ENCODE data around the gene PTDSS2. TPM values are rescaled to one million over a fixed set of nuclear protein-coding genes. Genes with fewer than 3 reads are reported as not detected.

PTDSS2 gene
- total and polyA plus RNA-seq, 2 of the 13 experiments (the other 11 are each of a cell fraction or from before 2014, with no cell fraction given): 21.7 to 26.4 TPM

DNA sequence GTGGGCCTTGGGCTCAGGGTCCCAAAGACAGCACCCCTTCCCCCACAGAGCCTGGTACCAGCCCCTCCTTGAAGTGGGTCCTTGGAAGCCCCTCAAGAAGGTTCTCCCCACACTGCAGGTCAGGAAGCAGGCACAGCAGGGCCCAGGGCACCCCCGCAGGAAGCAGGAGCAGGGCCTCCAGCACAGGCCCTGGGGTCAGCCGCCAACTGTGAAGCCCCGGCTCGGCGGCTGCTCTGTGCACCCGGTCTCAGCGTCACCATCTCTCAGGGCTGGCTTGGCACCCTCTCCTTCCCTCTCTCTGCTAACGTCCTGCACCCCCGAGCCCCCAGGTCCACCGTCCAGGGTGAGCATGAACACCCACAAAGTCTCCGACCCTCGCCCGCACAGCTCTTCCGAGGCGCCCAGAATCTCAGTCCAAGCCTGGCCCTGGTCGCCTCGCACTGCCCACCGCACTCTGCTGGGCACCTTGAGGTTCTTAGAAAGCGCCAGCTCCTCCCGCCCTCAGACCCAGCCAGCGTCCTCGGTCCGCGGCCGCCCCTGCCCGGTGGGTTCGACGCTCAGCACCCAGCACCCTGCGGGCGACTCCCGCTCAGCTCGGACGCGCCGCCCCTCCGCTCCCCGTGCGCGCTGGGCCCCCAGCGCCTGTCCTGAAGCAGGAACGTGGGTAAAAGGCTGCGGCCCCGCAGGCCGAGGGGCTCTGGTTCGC, 33.9 kb upstream of the PTDSS2 start (continued):
- TF ChIP-seq, protein P1, sequence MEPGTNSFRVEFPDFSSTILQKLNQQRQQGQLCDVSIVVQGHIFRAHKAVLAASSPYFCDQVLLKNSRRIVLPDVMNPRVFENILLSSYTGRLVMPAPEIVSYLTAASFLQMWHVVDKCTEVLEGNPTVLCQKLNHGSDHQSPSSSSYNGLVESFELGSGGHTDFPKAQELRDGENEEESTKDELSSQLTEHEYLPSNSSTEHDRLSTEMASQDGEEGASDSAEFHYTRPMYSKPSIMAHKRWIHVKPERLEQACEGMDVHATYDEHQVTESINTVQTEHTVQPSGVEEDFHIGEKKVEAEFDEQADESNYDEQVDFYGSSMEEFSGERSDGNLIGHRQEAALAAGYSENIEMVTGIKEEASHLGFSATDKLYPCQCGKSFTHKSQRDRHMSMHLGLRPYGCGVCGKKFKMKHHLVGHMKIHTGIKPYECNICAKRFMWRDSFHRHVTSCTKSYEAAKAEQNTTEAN (CRISPR knock-in tag; conservative IDR thresholded peaks at IDR 0.05): 0 out of 2 replicates have a peak, but pooled peaks have one; percentile 36
- peak; percentile 67 for TF ChIP-seq ZFY (CRISPR knock-in tag; IDR thresholded peaks at IDR 0.05)
- TF ChIP-seq BCL6 (CRISPR knock-in tag; IDR thresholded peaks at IDR 0.05): peak; percentile 64; the same call in 1 of the 2 replicates
- TF ChIP-seq HNRNPLL (IDR thresholded peaks at IDR 0.05; ENCODE audit: low read depth, low read length, poor library complexity, severe bottlenecking): peak; percentile 49
- peak; percentile 53; the same call in 1 of the 2 replicates for TF ChIP-seq YEATS4 (CRISPR knock-in tag; IDR thresholded peaks at IDR 0.05; ENCODE audit: borderline replicate concordance)
- 0 out of 2 replicates have a peak, but pooled peaks have one; percentile 32 for TF ChIP-seq FOXM1 (CRISPR knock-in tag; IDR thresholded peaks at IDR 0.05)
- no peak for TF ChIP-seq ZNF333 (CRISPR knock-in tag; IDR thresholded peaks at IDR 0.05; ENCODE audit: borderline replicate concordance)
- 0 out of 2 replicates have a peak, but pooled peaks have one; percentile 47 for TF ChIP-seq RBFOX2 (IDR thresholded peaks at IDR 0.05; ENCODE audit: low read depth, low read length)
- TF ChIP-seq, protein P2, sequence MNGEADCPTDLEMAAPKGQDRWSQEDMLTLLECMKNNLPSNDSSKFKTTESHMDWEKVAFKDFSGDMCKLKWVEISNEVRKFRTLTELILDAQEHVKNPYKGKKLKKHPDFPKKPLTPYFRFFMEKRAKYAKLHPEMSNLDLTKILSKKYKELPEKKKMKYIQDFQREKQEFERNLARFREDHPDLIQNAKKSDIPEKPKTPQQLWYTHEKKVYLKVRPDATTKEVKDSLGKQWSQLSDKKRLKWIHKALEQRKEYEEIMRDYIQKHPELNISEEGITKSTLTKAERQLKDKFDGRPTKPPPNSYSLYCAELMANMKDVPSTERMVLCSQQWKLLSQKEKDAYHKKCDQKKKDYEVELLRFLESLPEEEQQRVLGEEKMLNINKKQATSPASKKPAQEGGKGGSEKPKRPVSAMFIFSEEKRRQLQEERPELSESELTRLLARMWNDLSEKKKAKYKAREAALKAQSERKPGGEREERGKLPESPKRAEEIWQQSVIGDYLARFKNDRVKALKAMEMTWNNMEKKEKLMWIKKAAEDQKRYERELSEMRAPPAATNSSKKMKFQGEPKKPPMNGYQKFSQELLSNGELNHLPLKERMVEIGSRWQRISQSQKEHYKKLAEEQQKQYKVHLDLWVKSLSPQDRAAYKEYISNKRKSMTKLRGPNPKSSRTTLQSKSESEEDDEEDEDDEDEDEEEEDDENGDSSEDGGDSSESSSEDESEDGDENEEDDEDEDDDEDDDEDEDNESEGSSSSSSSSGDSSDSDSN (CRISPR knock-in tag; IDR thresholded peaks at IDR 0.05): 0 out of 2 replicates have a peak, but pooled peaks have one; percentile 15
- no peak for TF ChIP-seq RFXANK (CRISPR knock-in tag; IDR thresholded peaks at IDR 0.05)
- TF ChIP-seq ZNF773 (CRISPR knock-in tag; IDR thresholded peaks at IDR 0.05; ENCODE audit: borderline replicate concordance): peak; percentile 63; the same call in 1 of the 2 replicates
- TF ChIP-seq, protein P3, sequence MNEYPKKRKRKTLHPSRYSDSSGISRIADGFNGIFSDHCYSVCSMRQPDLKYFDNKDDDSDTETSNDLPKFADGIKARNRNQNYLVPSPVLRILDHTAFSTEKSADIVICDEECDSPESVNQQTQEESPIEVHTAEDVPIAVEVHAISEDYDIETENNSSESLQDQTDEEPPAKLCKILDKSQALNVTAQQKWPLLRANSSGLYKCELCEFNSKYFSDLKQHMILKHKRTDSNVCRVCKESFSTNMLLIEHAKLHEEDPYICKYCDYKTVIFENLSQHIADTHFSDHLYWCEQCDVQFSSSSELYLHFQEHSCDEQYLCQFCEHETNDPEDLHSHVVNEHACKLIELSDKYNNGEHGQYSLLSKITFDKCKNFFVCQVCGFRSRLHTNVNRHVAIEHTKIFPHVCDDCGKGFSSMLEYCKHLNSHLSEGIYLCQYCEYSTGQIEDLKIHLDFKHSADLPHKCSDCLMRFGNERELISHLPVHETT (CRISPR knock-in tag; conservative IDR thresholded peaks at IDR 0.05): no peak
- TF ChIP-seq SALL2 (CRISPR knock-in tag; IDR thresholded peaks at IDR 0.05): peak; percentile 41; the same call in 1 of the 2 replicates
- TF ChIP-seq, protein P4, sequence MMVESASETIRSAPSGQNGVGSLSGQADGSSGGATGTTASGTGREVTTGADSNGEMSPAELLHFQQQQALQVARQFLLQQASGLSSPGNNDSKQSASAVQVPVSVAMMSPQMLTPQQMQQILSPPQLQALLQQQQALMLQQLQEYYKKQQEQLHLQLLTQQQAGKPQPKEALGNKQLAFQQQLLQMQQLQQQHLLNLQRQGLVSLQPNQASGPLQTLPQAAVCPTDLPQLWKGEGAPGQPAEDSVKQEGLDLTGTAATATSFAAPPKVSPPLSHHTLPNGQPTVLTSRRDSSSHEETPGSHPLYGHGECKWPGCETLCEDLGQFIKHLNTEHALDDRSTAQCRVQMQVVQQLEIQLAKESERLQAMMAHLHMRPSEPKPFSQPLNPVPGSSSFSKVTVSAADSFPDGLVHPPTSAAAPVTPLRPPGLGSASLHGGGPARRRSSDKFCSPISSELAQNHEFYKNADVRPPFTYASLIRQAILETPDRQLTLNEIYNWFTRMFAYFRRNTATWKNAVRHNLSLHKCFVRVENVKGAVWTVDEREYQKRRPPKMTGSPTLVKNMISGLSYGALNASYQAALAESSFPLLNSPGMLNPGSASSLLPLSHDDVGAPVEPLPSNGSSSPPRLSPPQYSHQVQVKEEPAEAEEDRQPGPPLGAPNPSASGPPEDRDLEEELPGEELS (CRISPR knock-in tag; IDR thresholded peaks at IDR 0.05): 0 out of 2 replicates have a peak, but pooled peaks have one; percentile 26
- TF ChIP-seq, protein P5, sequence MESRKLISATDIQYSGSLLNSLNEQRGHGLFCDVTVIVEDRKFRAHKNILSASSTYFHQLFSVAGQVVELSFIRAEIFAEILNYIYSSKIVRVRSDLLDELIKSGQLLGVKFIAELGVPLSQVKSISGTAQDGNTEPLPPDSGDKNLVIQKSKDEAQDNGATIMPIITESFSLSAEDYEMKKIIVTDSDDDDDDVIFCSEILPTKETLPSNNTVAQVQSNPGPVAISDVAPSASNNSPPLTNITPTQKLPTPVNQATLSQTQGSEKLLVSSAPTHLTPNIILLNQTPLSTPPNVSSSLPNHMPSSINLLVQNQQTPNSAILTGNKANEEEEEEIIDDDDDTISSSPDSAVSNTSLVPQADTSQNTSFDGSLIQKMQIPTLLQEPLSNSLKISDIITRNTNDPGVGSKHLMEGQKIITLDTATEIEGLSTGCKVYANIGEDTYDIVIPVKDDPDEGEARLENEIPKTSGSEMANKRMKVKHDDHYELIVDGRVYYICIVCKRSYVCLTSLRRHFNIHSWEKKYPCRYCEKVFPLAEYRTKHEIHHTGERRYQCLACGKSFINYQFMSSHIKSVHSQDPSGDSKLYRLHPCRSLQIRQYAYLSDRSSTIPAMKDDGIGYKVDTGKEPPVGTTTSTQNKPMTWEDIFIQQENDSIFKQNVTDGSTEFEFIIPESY (CRISPR knock-in tag; IDR thresholded peaks at IDR 0.05): peak; percentile 27; the same call in 1 of the 2 replicates
- TF ChIP-seq, protein P6, sequence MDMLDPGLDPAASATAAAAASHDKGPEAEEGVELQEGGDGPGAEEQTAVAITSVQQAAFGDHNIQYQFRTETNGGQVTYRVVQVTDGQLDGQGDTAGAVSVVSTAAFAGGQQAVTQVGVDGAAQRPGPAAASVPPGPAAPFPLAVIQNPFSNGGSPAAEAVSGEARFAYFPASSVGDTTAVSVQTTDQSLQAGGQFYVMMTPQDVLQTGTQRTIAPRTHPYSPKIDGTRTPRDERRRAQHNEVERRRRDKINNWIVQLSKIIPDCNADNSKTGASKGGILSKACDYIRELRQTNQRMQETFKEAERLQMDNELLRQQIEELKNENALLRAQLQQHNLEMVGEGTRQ (IDR thresholded peaks at IDR 0.05; ENCODE audit: low read depth, low read length): no peak
- TF ChIP-seq, protein P6 (CRISPR knock-in tag; IDR thresholded peaks at IDR 0.05; ENCODE audit: borderline replicate concordance): no peak
